Dermis blood vessel endothelial cell (primary cell): ENCODE results near the gene SARS2. TPM values are rescaled to one million over a fixed set of nuclear protein-coding genes. Genes with fewer than 3 reads are reported as not detected.
"Not testable (repeated sequence)": the region's sequence is repeated elsewhere in the genome, so short reads cannot be mapped to it uniquely, and the experiment has no call there.

Experiments used
- DNase-seq: peaks from one replicate; pipeline ENCODE4 v3.0.0; 2010
- total RNA-seq: library from RNA; depleted of rRNA; stranded (reverse); fragments of >200 nt; gene quantifications from 2 replicates; pipeline ENCODE4 v1.2.3, GENCODE V29; 2014

The SARS2 gene, protein sequence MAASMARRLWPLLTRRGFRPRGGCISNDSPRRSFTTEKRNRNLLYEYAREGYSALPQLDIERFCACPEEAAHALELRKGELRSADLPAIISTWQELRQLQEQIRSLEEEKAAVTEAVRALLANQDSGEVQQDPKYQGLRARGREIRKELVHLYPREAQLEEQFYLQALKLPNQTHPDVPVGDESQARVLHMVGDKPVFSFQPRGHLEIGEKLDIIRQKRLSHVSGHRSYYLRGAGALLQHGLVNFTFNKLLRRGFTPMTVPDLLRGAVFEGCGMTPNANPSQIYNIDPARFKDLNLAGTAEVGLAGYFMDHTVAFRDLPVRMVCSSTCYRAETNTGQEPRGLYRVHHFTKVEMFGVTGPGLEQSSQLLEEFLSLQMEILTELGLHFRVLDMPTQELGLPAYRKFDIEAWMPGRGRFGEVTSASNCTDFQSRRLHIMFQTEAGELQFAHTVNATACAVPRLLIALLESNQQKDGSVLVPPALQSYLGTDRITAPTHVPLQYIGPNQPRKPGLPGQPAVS
- total RNA-seq: 16.7 and 22.2 TPM in 2 replicates

DNA sequence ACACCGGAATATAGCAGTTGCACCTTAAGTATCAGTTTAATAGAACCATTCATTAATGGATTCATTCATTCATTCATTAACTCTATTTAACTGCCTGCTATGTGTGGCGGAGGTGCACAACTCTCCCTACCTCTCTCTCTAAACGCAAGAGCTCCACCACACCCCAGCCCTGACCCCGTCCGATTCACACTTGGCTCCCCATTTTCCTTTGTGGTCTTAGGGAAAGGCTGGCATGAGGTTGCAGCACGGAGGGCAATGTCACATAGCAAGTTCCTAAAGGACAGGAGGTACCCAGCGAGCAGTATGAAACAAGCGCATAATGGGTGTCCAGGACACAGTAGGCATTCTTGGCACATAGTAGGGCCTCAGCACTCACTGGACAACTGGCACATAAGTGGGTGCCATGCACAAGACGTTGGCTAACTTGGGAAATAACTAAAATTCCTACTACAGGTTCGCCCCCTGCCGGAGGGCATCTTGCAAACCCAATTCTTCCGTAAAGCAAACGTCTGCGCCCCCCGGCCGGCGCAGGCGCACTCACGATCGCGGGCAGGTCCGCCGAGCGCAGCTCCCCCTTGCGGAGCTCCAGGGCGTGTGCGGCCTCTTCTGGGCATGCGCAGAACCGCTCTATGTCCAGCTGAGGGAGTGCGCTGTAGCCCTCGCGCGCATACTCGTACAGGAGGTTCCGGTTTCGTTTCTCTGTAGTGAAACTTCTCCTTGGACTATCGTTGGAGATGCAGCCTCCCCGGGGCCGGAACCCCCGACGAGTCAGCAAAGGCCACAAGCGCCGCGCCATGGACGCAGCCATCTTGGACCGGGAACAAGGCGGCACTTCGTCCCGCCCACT lies at the start of gene SARS2:
Gene SARS2, minus strand, starts transcription at position 835 of the 847 bp plus-strand sequence. Its CDS starts 27 bp downstream, at position 808.
- DNase-seq: peak; percentile 96

DNA sequence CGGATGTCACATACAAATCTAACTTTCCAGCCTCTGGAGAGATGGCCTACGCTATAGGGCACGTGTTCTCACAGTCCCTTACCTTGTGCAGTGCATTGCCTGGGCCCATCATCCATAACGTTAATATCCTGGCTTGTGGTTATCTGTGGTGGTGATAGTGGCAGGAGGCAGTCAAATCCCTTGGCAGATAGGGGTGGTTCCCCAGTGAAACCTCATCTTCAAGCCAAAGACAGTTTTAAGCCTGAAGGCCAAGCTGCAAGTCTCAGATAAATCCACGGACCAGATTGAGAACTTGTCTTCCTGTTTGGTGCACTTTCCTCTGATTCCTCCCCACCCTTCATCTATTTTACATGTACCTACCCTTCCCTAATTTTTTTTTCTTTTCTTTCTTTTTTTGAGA lies 49.2 kb upstream of the SARS2 start:
- no peak for DNase-seq

DNA sequence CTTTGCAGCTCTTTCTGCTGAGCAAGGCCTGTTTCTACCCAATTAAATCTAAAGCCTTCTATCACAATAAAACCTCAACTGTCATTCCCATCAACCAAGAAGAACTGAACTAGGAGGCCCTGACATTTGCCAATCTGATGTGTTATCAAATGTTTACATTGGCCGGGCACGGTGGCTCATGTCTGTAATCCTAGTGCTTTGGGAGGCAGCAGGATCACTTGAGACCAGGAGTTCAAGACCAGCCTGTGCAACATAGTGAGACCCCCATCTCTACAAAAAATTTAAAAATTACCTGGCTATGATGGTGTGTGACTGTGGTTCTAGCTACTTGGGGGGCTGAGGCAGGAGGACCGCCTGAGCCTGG lies 47.7 kb upstream of the SARS2 start:
- DNase-seq: no peak

DNA sequence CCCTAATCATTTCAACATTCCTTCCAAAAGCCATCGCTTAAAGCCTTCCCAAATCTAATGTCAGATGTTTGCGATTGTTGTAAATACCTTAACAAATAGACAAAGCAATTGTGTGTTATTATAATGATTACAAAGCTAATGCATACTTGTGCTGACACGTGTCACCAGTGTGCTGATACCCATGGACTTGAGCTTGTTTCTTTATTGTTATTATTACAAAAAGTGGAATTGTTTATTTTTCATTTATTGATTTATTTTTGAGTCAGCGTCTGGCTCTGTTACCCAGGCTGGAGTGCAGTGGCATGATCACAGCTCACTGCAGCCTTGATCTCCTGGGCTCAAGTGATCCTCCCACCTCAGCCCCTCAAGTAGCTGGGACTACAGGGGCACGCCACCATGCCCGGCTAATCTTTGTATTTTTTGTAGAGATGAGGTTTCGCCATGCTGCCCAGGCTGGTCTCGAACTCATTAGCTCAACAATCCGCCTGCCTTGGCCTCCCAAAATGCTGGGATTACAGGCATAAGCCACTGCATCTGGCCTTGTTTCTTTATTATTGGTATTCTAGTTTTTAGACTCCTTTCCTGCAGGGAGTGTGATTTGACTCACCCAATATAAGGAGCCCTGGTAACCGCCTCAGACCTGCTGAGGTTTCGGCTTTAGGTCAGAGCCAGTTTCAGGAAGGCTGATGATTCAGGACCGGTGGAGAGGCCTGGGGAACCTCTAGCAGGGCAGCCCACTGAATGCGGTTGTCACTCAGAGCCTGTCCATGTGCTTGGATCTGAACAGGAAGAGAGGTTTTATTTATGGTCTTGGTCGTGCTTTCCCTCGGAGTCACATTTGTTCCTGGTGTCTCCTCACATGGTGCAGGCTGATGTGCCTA lies 47.1 kb upstream of the SARS2 start:
- peak; percentile 29 for DNase-seq

DNA sequence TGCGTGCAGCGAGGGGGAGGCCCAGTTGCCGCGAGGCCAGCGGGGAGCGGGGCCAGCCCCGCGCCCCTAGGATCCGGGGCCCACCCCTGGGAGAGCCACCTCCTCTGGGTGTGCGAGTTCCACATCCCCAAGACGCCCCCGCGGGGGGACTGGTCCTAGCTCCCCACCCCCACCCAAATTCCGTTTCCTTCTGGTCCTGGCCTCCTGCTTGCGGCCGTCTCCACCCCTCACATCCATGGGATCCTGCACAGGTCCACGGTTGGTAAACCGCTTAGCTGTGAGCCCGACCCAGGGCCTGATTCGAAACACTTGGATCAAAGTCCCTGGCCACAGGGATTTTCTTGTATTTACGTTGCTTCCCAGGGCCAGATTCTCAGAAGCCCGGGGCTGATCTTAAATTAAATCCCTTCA lies 45.3 kb upstream of the SARS2 start:
- peak; percentile 37 for DNase-seq

DNA sequence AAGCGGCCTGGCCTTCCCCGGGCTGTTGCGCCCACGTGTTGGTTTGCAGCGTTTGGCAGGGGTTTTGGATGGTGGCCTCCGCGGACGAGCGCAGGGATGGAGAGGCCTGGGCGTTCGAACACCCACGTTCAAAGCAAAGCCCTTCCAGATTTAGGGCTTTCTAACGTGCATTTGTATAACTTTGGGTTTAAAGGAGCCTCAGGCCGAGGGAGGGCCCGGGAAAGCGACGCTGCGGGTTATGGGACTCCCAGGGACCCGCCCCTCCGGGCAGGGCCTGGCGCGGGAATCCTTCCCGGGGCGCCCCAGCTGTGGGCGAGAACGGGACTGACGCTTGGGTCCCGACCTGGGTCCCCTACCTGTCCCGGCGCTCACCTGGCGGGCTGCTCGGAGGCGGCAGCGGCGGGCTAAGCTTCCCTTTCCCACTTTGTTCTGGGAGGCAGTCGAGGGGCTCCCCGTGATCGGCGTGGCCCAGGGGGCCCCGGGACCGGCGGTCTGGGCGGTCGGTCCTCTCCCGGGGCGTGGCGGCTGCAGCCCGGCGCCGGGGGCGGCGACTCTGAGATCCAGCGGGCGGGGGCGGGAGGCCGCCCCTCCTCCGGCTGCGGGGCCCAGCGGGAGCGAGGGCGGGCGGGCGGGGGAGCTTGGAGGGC lies 44.8 kb upstream of the SARS2 start, which contains the start of gene FBXO17:
Gene FBXO17, minus strand, starts transcription at position 529 of the 647 bp plus-strand sequence. CDS start 25,423 bp downstream, outside the sequence.
- peak; percentile 55 for DNase-seq

DNA sequence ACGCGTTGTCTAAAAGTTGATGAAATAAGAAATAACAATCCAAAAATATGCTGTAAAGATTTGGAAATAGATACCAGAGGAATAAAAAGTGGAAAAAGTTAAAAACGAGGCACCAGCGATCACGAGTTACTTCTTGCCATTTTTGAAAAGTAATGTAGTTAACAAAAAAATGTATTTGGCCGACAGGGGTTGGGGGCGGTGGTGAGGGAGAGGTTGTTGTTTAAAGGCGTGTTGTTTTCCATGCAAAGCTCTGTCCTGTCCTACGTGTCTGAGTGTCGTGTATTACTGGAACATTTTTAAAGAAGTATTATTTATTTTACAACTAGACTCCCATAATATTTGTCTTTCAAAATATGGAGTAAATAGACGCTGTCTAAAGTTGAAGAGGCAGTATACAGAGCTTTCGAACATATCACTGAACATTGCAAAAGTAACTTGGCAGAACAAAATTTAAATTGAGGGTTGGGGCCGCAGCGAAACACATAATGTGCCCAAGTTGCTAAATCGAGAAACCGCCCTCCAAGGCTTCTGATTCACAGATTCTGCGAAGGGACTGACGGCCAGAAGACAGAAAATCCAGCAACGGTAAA lies 44.2 kb upstream of the SARS2 start:
- DNase-seq: peak; percentile 11

DNA sequence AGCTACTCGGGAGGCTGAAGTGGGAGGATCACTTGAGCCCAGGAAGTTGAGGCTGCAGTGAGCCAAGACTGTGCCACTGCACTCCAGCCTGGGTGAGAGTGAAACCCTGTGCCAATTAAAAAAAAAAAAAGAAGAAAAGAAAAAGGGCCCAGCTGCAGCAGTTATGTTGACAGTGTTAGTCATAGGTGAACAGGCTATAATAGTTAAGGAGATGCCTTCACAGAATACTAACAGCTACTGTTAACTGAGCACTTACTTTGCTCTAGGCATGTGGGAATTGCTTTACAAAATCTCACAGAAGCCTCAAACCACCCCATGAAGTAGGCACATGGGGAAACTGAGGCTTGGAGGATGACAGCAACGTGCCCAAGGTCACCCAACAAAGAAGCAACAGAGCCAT lies 41.1 kb upstream of the SARS2 start:
- DNase-seq: no peak

DNA sequence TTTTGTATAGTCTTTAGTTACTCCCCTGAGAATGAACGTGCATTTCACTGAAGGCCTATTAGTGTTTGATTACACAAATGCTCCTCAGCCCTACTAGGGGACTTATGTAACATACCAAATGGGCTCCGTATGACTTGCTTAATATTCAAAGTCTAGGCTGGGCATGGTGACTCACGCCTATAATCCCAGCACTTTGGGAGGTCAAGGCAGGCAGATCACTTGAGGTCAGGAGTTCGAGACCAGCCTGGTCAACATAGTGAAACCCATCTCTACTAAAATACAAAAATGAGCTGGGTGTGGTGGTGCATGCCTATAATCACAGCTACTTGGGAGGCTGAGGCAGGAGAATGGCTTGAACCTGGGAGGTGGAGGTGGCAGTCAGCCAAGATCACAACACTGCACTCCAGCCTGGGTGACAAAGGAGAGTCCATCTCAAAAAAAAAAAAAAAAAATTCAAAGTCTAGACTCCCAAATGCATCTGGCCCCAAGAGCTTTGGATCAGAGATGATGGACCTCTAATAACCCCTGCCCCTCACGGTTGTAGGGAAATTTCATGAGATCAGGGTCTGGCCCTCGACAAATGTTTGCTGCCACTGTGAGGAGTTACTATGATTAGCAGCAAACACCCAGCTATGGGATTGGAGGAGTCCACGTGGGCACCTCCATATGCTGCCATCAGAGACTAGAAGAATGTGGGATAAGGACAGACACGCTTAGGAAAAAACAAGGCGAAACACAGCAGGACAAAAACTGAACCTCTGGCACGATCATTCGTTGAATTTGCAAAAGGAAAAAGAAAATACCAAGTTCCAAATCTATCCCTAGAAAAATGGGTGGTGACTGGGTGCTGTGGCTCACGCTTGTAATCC lies 40.3 kb upstream of the SARS2 start:
- no peak for DNase-seq

DNA sequence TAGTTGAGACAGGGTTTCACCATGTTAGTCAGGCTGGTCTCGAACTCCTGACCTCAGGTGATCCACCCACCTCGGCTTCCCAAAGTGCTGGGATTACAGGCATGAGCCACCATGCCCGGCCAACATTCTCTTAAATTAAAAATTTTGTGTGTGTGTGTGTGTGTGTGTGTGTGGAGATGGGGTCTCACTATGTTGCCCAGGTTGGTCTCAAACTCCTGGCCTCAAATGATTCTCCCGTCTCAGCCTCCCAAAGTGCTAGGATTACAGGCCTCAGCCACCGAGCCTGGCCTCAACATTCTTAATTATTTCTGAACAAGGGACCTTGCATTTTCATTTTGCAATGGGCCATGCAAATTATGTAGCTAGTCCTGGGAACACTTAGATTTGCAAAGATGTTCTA lies 35.6 kb upstream of the SARS2 start:
- not testable (repeated sequence) for DNase-seq

DNA sequence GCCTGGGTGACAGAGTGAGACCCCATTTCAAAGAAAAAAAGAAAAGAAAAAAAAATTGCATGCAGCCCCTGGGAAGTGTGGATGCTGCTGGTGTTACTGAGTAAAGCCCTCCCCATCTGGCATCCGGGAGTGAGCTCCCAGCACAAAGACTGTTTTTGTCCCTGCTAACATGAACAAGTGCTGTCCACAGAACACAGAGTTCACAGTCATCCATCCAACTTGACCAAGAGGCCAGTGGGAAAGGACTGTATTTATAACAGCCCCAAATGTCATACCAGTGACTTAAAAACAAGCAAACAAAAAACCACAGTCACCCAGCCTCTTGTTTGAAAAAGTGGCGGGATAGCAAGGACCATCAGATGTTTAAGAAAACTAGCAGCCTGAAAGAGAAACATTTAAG lies 34.2 kb upstream of the SARS2 start:
- DNase-seq: no peak

DNA sequence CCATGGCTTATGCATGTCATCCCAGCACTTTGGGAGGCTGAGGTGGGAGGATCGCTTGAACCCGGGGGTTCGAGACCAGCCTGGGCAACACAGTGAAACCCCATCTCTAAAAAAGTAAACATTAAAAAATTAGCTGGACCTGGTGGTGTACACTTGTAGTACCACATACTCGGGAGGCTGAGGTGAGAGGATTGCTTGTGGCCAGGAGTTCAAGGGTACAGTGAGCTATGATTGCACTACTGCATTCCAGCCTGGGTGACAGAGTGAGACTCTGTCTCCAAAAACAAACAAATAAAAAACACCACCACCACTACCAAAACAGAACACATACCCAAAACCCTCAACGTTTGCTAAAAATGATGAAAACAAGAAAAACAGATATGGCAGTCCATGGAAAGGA lies 29.1 kb upstream of the SARS2 start:
- DNase-seq: no peak

DNA sequence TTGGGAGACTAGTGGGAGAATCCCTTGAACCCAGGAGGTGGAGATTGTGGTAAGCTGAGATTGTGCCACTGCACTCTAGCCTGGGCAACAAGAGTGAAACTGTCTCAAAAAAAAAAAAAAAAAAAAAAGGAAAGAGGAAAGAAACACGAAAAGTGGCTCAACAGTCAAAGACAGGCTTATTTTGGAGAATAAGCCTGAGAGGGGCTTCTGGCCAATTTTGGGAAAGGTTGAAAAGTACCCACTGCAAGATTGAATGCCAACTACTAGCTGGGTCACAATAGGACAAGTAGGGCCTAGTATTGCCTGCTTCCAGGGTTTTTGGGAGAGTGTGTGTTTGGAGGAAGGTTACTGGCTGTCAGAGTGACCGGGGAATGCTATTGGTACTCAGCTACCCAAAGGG lies 27.7 kb upstream of the SARS2 start:
- DNase-seq: no peak

DNA sequence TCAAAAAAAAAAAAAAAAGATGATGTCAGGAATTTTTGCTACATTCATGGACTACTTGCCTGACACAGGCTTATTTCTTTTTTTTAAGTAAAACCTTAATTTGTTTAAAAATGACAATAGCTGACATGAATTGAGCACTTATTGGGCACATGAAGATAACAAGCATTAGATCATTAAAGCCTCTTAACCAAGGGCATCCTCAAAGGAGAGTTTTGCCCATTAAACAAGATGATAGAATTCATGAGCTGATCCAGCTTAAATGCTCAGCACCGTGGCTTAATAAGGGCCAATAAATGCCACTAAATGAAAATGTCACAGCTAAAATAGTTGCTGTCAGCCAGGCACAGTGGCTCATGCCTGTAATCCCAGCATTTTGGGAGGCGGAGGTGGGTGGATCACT lies 25.7 kb upstream of the SARS2 start:
- no peak for DNase-seq

DNA sequence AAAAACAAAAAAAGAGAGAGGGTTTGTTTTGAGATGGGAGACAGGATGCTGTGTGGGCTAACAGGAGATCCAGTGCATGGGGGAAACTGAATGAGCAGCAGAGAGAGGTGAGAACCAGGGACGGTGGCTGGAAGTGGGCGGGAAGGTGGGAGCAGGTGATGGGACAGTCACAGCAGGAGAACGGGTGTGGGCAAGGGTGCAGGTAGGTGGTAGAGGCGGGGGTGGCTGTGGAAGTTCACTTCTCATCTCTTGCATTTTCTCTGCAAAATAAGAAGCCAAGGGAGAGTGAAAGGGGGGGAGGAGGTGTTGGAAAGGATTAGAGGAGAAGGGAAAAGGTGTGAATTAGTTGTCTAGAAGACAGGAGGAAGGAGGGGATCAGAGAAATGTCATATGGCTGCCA lies 23.1 kb upstream of the SARS2 start:
- no peak for DNase-seq

DNA sequence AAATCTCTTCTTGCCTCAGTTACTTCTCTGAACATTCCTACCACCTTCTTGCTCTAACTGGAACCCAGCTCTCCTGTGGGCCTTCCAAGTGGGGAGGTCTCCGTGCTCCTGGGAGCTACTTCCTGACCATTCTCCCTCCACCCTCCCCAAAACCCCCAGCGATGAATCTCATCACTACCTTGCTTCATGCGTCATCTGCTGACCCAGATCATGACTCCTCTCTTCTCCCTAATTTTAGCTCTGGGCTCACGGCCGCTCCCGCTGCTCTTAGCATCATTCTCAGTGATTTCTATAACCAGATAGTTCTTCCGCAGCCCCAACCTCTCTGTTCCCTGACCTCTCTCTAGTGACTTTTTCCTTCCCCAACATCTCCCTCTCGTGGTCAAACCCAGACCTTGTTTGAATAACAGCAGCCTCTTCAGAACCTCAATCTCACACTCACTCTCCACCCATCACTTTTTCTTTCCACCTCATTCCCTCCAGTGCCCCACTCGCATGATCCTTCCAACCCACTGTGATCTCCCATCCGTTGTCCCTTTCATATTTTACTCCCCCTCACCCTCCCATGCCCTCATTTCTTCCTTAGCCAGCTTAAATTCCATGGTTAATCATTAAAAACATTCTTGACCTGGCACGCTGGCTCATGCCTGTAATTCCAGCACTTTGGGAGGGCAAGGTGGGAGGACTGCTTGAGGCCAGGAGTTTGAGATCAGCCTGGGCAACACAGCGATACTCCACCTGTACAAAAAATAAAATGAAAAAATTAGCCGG lies 22.0 kb upstream of the SARS2 start:
- DNase-seq: peak; percentile 72

DNA sequence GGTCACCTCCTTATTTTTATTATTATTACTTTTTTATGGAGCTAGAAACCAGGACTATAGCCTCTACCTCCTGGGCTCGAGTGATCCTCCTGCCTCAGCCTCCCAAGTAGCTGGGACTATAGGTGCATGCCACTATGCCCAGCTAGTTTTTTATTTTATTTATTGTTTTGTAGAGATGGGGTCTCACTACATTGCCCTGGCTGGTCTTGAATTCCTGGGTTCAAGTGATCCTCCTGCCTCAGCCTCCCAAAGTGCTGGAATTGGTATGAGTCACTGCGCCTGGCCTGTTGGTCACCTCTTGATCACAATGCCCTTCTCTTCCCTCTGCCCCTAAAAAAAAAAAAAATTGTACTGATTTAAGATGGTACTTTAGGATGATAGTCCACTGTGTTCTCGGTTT lies 20.6 kb upstream of the SARS2 start:
- DNase-seq: no peak

DNA sequence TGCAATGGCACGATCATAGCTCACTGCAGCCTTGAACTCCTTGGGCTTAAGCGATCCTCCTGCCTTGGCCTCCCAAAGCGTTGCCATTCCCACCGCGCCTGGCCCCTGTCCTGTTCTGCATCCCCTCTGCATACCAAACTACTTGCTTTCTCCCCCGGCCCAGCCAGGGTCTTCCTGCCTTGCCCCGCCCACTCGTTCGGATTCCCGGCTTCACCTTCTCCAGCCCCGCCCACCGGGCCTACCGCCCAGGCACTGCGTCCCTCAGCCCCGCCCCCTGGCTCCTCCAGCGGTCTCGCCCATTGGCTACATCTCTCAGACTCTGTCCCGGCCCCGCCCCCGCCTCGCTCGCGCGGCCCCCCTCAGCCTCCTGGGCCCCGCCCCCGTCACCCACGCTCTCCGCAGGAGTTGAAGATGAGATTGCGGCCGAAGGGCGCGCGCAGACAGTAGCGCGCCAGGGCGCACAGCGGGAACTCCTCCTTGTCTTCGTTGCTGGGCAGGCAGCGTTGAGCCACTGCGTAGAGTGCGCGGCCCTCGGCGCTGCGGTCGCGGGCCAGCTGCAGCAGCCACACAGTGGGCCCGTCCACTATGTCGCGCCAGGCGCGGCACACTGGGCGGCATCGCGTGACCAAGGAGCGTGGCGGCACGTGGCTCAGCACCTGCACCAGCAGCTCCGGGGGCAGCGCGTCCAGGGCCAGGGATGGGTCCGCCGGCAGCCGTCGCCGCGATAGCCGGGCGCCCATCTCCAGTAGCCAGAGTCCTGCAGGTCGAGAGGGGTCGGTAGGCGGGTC lies 19.2 kb upstream of the SARS2 start:
- DNase-seq: peak; percentile 87
